ENCODE data around the gene CIRBP. TPM values are rescaled to one million over a fixed set of nuclear protein-coding genes. Genes with fewer than 3 reads are reported as not detected.

The CIRBP gene
- total and polyA plus RNA-seq, 2 of the 13 experiments (the other 11 are each of a cell fraction or from before 2014, with no cell fraction given) = 133 to 140 TPM

DNA sequence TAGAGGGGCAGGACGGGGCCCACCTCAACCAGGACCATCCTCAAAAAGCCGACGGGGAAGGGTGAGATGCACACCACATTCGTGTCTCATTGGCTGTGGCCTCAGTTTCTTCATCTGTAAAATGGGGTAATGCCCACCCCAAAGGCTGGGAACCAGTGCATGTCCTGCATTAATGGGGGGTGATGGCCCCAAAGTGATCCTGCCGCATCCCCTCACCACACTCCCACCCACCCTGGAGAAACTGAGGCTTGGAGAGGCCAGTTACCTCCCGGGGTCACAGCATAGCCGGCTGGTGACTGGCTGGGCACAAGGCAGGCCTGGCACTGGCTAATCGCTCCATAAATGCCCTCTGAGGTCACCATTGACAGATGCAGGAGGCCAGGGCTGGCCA, 21.4 kb upstream of the CIRBP start (continued):
- TF ChIP-seq AGO1 (IDR thresholded peaks at IDR 0.05; ENCODE audit: low read depth, low read length, poor library complexity, severe bottlenecking) (no peak), SIN3B (IDR thresholded peaks at IDR 0.05; ENCODE audit: low read length) (no peak), ZBTB42 (CRISPR knock-in tag; IDR thresholded peaks at IDR 0.05) (no peak), ZNF7 (CRISPR knock-in tag; IDR thresholded peaks at IDR 0.05) (no peak), CHD2 (IDR thresholded peaks at IDR 0.05; ENCODE audit: low read depth, low read length) (peak; percentile 9; the same call in 1 of the 2 replicates), NFRKB (IDR thresholded peaks at IDR 0.05) (no peak), ZNF292 (CRISPR knock-in tag; IDR thresholded peaks at IDR 0.05; ENCODE audit: borderline replicate concordance, low read depth) (no peak), ATF3 (CRISPR knock-in tag; IDR thresholded peaks at IDR 0.05) (no peak), FOXC1 (CRISPR knock-in tag; IDR thresholded peaks at IDR 0.05; ENCODE audit: borderline replicate concordance) (0 out of 2 replicates have a peak, but pooled peaks have one; percentile 45), SALL2 (CRISPR knock-in tag; IDR thresholded peaks at IDR 0.05) (no peak), SMARCC2 (IDR thresholded peaks at IDR 0.05) (no peak), NCOA2 (CRISPR knock-in tag; IDR thresholded peaks at IDR 0.05) (0 out of 2 replicates have a peak, but pooled peaks have one; percentile 3), ZNF614 (CRISPR knock-in tag; IDR thresholded peaks at IDR 0.05; ENCODE audit: borderline replicate concordance) (no peak), ZNF574 (CRISPR knock-in tag; IDR thresholded peaks at IDR 0.05) (no peak), KDM2A (CRISPR knock-in tag; IDR thresholded peaks at IDR 0.05; ENCODE audit: borderline replicate concordance, low read depth) (0 out of 2 replicates have a peak, but pooled peaks have one; percentile 2), HOXA3 (CRISPR knock-in tag; IDR thresholded peaks at IDR 0.05) (no peak), RARG (CRISPR knock-in tag; IDR thresholded peaks at IDR 0.05; ENCODE audit: low read depth) (no peak), CBX5 (CRISPR knock-in tag; IDR thresholded peaks at IDR 0.05; ENCODE audit: borderline replicate concordance) (no peak), FOXO4 (CRISPR knock-in tag; conservative IDR thresholded peaks at IDR 0.05) (0 out of 2 replicates have a peak, but pooled peaks have one; percentile 43), ZKSCAN5 (CRISPR knock-in tag; IDR thresholded peaks at IDR 0.05) (no peak), ZNF33B (CRISPR knock-in tag; IDR thresholded peaks at IDR 0.05) (no peak), REXO4 (CRISPR knock-in tag; IDR thresholded peaks at IDR 0.05; ENCODE audit: borderline replicate concordance) (no peak), HINFP (CRISPR knock-in tag; IDR thresholded peaks at IDR 0.05; ENCODE audit: low read depth) (no peak)
- TF ChIP-seq, protein P1, sequence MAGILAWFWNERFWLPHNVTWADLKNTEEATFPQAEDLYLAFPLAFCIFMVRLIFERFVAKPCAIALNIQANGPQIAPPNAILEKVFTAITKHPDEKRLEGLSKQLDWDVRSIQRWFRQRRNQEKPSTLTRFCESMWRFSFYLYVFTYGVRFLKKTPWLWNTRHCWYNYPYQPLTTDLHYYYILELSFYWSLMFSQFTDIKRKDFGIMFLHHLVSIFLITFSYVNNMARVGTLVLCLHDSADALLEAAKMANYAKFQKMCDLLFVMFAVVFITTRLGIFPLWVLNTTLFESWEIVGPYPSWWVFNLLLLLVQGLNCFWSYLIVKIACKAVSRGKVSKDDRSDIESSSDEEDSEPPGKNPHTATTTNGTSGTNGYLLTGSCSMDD (CRISPR knock-in tag; IDR thresholded peaks at IDR 0.05) = no peak

Data from HepG2 (cell line).